Motor neuron (in vitro differentiated cells): Measurements from ENCODE around the gene MTFMT. TPM values are rescaled to one million over a fixed set of nuclear protein-coding genes. Genes with fewer than 3 reads are reported as not detected.

Experiments used
- ATAC-seq, 8 experiments: fragments of 200-7000 bp; cut with Tn5 transposase; replicated peaks in 6 of 8; 2 replicates each; pipeline ENCODE4 v1.8.0; 2021; ENCODE audit warnings: mild to moderate bottlenecking in 8 of 8, moderate library complexity in 8 of 8
- H3K27ac ChIP-seq, 2 donors: fragments of 250-450 bp; sonication (Bioruptor Pico); 2 replicates each; pipeline ENCODE4 v1.9.0; 2021; ENCODE audit warnings: antibody characterized with exemption in 2 of 2, mild to moderate bottlenecking in 2 of 2, moderate library complexity in 1 of 2
- H3K4me1 ChIP-seq, 2 donors: fragments of 250-450 bp; sonication (Bioruptor Pico); replicated peaks in 1 of 2; 2 replicates each; pipeline ENCODE4 v1.6.1; 2021; ENCODE audit warnings: antibody characterized with exemption in 2 of 2, mild to moderate bottlenecking in 2 of 2, moderate library complexity in 1 of 2
- H3K4me3 ChIP-seq, 5 donors: fragments of 250-450 bp; sonication (Bioruptor Pico); 2 replicates each; pipeline ENCODE4 v1.9.0; 2021; ENCODE audit warnings: antibody characterized with exemption in 5 of 5, mild to moderate bottlenecking in 5 of 5, moderate library complexity in 4 of 5
- WGBS, 10 experiments: fragments of 450-650 bp; shearing (Covaris generic); methylation state at CpG; one replicate each; pipeline ENCODE4 v1.0.0; 2022; 5-methylcytosine and 5-hydroxymethylcytosine counted together
- in situ Hi-C, 9 experiments: fragments of 400-800 bp; cut with MboI; loops; one replicate each; pipeline ENCODE4 v1.15.0; 2021; ENCODE audit warnings: low sequenced_read_pairs in 9 of 9, low pct_unique_long_range_greater_than_20kb in 2 of 9; ENCODE audit not compliant: unreplicated experiment in 9 of 9
- total RNA-seq, 8 experiments: library from RNA; unstranded; fragments of 300-600 nt; gene quantifications; 2 replicates each; pipeline versions ENCODE4 v1.2.3 to v1.2.4, GENCODE V29; 2022

The MTFMT gene
- total RNA-seq, 8 experiments from 2014 or later, result 7.9 to 23.5 (median 10.4) TPM

- in situ Hi-C loops, result no loop called here
- Histone ChIP-seq H3K4me1 (no peaks in the 10 kb centered on the region), H3K4me3 (no peak overlapping the region), H3K27ac (no peak overlapping the region)
- no peak for ATAC-seq
- 17 to 100% (median 90%) methylated on average over 1 to 2 of the region's 3 CpGs; no CpG with 5 or more reads in 7 of the 10 experiments for WGBS, 10 experiments
These were observed 39.0 kb upstream of the MTFMT start for GRCh38 chr15:65068403-65068788.

DNA sequence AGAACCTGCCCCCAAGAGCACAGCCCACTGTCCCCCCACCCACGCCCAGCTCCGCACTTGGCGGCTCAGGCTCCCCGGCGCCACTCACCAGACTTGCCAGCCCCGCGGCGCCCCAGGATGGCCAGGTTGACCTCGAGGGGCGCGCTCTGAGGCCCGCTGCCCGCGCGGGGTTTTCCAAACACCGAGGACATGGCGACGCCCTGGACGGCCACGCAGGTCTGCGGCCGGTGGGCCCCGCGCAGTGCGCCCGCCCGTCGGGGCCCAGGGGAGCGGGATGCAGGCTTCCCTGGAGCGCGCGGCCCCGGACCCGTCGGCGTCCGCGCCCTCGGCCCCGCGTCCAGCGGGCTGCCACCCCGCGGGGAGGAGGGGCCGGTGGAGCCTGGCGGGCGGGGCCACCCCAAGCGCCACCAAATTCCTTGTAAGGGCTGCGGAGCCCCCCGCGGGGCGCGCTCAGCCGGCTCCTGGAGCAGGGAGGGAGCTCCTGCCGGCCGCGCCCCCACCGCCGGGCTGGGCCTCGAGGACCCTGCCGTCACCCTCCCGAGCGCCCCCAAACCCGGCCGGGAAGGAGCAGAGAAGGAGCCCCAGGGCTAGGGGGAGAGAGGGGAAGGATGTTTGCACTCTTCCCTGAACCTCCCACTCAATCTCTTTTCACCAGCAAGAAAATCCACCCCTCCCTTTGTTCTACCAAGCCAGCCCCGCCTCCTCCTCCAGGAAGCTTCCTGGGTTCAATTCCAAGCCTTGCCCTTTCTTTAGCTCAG lies 38.4 kb upstream of the MTFMT start, which contains the start of gene RASL12:
RASL12 (minus strand) TSS at position 347 of the 758 bp plus-strand sequence; CDS start at position 191, 156 bp downstream.
- Histone ChIP-seq H3K4me1 (no peaks in the 10 kb centered on the region), H3K27ac (no peak within 1 kb of the TSS), H3K4me3 (no peak within 1 kb of the TSS)
- peak in 5 of 8 experiments; percentile 20 to 70 (median 41) for ATAC-seq
- in situ Hi-C loops, result no loop called here
- 10 to 28% (median 23%) methylated on average over 2 to 11 of the region's 66 CpGs; no CpG with 5 or more reads in 7 of the 10 experiments for WGBS, 10 experiments

DNA sequence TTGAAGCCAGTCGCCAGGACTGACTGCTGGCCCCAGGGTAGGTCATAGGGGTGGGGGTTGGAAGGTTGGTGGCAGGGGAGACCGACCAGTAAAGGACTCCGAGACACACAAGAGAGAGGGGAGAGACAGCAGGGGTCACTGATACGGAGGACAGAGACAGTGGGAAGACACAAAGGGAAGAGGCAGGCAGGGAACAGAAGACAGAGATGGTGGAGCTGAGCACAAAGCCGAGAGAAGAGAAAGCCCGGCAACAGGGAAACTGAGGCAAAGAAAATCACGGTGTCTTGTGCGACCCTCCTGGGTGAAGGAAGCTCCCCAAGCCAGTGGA lies 37.8 kb upstream of the MTFMT start:
- no peak for ATAC-seq
- WGBS, 10 experiments, result 19 to 20% (median 20%) methylated on average over 1 to 6 of the region's 8 CpGs; no CpG with 5 or more reads in 7 of the 10 experiments
- Histone ChIP-seq H3K27ac (no peak overlapping the region), H3K4me1 (no peaks in the 10 kb centered on the region), H3K4me3 (no peak overlapping the region)
- in situ Hi-C loops, result no loop called here

GRCh38 chr15:65066635-65067316 lies 37.3 kb upstream of the MTFMT start:
- 7 to 81% (median 45%) methylated on average over 3 to 4 of the region's 9 CpGs; no CpG with 5 or more reads in 3 of the 10 experiments for WGBS, 10 experiments
- H3K4me3 ChIP-seq, result no peak overlapping the region
- no peak for ATAC-seq
- no peaks in the 10 kb centered on the region for H3K4me1 ChIP-seq
- in situ Hi-C loops, result no loop called here
- H3K27ac ChIP-seq, result no peak overlapping the region

GRCh38 chr15:65066001-65066634 lies 36.7 kb upstream of the MTFMT start:
- in situ Hi-C loops, result no loop called here
- WGBS, 10 experiments, result 18 to 80% (median 65%) methylated on average over 1 to 3 of the region's 3 CpGs
- H3K27ac ChIP-seq, result no peak overlapping the region
- no peak overlapping the region for H3K4me3 ChIP-seq
- peak in 1 of 8 experiments; percentile 9 for ATAC-seq
- H3K4me1 ChIP-seq, result no peaks in the 10 kb centered on the region

GRCh38 chr15:65062726-65063125 lies 33.3 kb upstream of the MTFMT start:
- 50 to 100% (median 82%) methylated on average over 1 to 4 of the region's 5 CpGs; no CpG with 5 or more reads in 3 of the 10 experiments for WGBS, 10 experiments
- no peak overlapping the region for H3K4me3 ChIP-seq
- no peaks in the 10 kb centered on the region for H3K4me1 ChIP-seq
- no peak for ATAC-seq
- no peak overlapping the region for H3K27ac ChIP-seq
- in situ Hi-C loops, result no loop called here

- Histone ChIP-seq H3K27ac (no peak overlapping the region), H3K4me3 (no peak overlapping the region), H3K4me1 (no peaks in the 10 kb centered on the region)
- no peak for ATAC-seq
- in situ Hi-C loops, result no loop called here
- 33 to 100% (median 83%) methylated on average over 1 to 3 of the region's 5 CpGs; no CpG with 5 or more reads in 4 of the 10 experiments for WGBS, 10 experiments
These were observed 32.6 kb upstream of the MTFMT start for GRCh38 chr15:65062061-65062460.

GRCh38 chr15:65060641-65061397 lies 31.4 kb upstream of the MTFMT start:
- ATAC-seq, result no peak
- in situ Hi-C loops, result no loop called here
- no peaks in the 10 kb centered on the region for H3K4me1 ChIP-seq

GRCh38 chr15:65059931-65060596 lies 30.6 kb upstream of the MTFMT start:
- 33 to 100% (median 88%) methylated on average over 1 to 3 of the region's 4 CpGs; no CpG with 5 or more reads in 3 of the 10 experiments for WGBS, 10 experiments
- peaks cover 0 to under 1% of the 10 kb centered on the region in 2 donors for H3K4me1 ChIP-seq
- in situ Hi-C loops, result no loop called here
- ATAC-seq, result no peak
- H3K27ac ChIP-seq, result no peak overlapping the region
- H3K4me3 ChIP-seq, result no peak overlapping the region

More at GRCh38 chr15:65060641-65061397, 31.4 kb upstream of the MTFMT start:
- WGBS, 10 experiments, result 8 to 100% (median 70%) methylated on average over 2 to 3 of the region's 6 CpGs; no CpG with 5 or more reads in 2 of the 10 experiments
- Histone ChIP-seq H3K27ac (no peak overlapping the region), H3K4me3 (no peak overlapping the region)

GRCh38 chr15:65059369-65059750 lies 29.9 kb upstream of the MTFMT start:
- H3K27ac ChIP-seq, result no peak overlapping the region
- 20 to 80% (median 60%) methylated on average over 1 of the region's 3 CpGs; no CpG with 5 or more reads in 6 of the 10 experiments for WGBS, 10 experiments
- no peak for ATAC-seq
- H3K4me1 ChIP-seq, result peaks cover 3 to 8% of the 10 kb centered on the region in 2 donors
- in situ Hi-C loops, result no loop called here
- no peak overlapping the region for H3K4me3 ChIP-seq

DNA sequence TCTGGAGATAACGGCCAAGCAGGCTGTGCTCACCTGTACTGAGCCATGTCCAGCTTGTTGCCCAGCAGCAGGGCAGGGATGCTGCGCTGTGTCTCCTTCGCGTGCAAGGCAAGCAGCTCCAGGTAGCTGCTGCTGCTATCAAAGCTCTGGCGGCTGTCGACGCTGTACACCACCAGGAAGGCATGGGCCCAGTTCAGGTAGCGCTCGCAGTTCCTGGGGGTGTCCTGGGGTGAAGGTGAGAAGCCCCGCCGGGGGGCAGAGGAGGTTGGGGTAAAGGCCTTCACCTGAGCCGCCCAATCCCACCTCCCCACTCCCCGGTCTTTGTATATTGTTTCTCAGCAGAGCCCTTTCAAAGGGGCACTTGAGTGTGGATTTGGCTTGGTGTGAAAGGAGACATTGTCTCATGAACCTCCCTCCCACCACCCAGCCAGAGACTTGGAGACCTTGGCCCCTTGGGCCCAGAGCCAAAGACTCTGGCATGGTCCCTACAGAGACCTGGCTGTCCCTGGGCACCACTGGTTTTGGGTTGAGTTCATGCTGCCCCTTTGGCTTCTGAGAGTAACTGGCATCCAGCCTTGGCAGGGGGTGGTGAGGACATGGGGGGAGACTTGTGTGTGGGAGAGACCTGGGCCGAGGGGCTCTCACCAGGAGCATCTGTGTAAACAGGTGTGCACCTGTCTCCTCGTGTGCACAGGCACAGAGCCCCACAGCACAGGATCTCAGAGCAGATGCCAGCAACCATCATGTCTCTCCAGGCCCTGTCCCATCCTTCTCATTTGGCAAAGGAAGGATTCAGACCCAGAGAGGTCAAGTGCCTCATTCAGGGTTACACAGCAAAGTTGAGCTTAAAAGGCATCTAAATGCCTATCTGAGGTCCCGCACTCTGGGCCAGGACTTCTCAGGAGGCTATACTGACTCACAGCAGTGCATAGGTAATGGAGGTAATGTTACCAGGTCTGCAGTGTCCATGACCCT lies 29.2 kb upstream of the MTFMT start:
- in situ Hi-C loops, result no loop called here
- H3K4me1 ChIP-seq, result peaks cover 3 to 8% of the 10 kb centered on the region in 2 donors
- no peak for ATAC-seq

More for the DNA sequence above, 29.2 kb upstream of the MTFMT start:
- no peak overlapping the region for H3K4me3 ChIP-seq
- H3K27ac ChIP-seq, result no peak overlapping the region
- WGBS, 10 experiments, result 20 to 100% (median 87%) methylated on average over 1 to 6 of the region's 16 CpGs; no CpG with 5 or more reads in 4 of the 10 experiments
